Keratinocyte (primary cell): ENCODE measurements around the gene DOCK1.

Source experiments
- EZH2 ChIP-seq: IDR thresholded peaks from one replicate; pipeline ENCODE4 v1.6.1; 2012; ENCODE audit warnings: inconsistent platforms, mild to moderate bottlenecking, low read length, moderate library complexity
- TF ChIP-seq, protein P1 (sequence below), 3 experiments: IDR thresholded peaks in 1 of 3; conservative IDR thresholded peaks in 1 of 3; optimal IDR thresholded peaks in 1 of 3; 2 replicates in 2 of 3; 3 replicates in 1 of 3; pipeline versions ENCODE3 to v1.5.1; 2011; ENCODE audit warnings: low read length in 3 of 3, mild to moderate bottlenecking in 3 of 3, moderate library complexity in 2 of 3, control low read depth in 1 of 3, inconsistent platforms in 1 of 3; ENCODE audit not compliant: insufficient read depth in 2 of 3; ENCODE audit errors: extremely low read depth in 1 of 3

DNA sequence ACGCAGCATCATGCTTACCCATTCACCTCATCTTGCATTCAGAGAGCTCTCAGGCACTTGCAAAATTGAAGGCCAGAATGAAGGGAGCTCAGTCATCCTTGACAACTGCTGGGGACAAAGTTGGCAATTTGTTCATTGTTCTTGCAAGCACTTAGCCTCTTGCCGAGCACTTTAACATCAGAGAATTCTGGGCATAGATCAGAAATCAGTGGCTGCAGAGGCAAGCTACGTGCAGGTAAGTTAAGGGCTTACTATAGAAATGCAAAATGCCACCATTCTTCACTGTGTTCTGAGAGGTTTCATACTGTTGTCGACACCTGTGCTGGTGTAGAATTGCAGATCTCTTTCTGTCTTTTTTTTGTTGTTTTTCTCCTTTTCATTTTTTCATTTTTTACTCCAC is 375.2 kb downstream of the DOCK1 start:
- TF ChIP-seq, protein P1, sequence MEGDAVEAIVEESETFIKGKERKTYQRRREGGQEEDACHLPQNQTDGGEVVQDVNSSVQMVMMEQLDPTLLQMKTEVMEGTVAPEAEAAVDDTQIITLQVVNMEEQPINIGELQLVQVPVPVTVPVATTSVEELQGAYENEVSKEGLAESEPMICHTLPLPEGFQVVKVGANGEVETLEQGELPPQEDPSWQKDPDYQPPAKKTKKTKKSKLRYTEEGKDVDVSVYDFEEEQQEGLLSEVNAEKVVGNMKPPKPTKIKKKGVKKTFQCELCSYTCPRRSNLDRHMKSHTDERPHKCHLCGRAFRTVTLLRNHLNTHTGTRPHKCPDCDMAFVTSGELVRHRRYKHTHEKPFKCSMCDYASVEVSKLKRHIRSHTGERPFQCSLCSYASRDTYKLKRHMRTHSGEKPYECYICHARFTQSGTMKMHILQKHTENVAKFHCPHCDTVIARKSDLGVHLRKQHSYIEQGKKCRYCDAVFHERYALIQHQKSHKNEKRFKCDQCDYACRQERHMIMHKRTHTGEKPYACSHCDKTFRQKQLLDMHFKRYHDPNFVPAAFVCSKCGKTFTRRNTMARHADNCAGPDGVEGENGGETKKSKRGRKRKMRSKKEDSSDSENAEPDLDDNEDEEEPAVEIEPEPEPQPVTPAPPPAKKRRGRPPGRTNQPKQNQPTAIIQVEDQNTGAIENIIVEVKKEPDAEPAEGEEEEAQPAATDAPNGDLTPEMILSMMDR (optimal IDR thresholded peaks at IDR 0.05 in 1 of 3, IDR thresholded peaks at IDR 0.05 in 1 of 3, conservative IDR thresholded peaks at IDR 0.05 in 1 of 3; ENCODE audit: extremely low read depth in 1 of 3, insufficient read depth in 2 of 3, low read length in 3 of 3): no peak
- no peak for TF ChIP-seq EZH2
